Panc1 (cell line): ENCODE results near the gene PKN3.

Experiments used
- CTCF ChIP-seq: fragments of 450-650 bp; IDR thresholded peaks from 2 replicates; pipeline ENCODE4 v1.5.1; 2017; ENCODE audit warnings: mild to moderate bottlenecking
- POLR2AphosphoS5 ChIP-seq: IDR thresholded peaks from 2 replicates; pipeline ENCODE4 v1.6.1; 2012; ENCODE audit warnings: mild to moderate bottlenecking, low read depth, low read length, moderate library complexity

DNA sequence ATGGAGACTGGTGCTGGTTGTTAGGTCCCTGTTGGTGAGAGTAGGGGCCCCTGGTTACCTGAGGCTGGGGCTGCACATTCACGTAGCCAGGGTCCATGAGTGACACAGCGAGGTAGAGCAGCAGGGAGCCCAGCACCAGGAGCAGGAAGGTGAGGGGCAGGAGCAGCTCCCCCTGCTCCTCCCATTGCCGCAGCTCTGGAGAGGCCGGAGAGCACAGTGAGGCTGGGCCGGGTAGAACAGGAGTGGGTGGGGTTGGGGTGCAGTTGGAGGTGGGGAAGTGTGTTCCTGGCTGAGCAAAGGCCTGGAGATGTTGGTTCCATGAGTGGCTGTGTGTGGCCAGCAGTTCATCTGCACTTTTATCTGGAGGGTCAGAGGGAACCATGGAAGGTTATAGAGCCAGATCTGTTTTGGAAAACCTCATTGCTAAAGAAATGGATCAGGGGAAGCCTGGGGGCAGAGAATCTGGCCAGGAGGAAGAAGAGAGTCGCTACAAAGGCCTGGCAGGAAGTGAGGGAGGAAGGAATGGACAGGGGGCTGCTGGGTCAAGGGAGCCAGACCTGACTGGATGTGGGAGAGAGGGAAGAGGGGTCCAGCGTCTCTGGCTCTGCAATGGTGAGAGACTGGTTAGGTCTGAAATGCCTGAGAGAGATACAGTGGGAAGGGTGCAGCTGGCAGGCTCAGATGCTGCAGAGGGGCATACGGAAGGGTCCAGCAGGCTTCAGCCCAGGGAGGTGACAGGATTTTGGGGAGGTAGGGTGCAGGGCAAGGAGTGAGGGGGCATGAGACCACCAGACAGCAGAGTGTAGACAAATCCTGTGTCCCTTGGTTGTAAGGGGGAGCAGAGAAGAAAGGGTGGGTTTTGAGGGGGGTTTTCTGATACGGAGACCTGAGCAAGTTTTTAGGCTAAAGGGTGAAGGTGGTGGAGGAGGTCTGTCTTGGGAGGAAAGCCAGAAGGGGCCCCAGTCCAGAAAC lies 20.4 kb downstream of the PKN3 start:
- TF ChIP-seq CTCF (no peak), POLR2AphosphoS5 (no peak)
